HepG2 (cell line): ENCODE results near the gene KCTD19.

Experiments
- RXRA ChIP-seq: sonication (generic); formaldehyde crosslinking; IDR thresholded peaks from 2 replicates; pipeline ENCODE4 v1.5.1; 2020; ENCODE audit warnings: missing genetic modification reagents
- ZNF232 ChIP-seq: sonication (generic); formaldehyde crosslinking; IDR thresholded peaks from 2 replicates; pipeline ENCODE4 v1.4.0; 2020; ENCODE audit warnings: missing genetic modification reagents, borderline replicate concordance

DNA sequence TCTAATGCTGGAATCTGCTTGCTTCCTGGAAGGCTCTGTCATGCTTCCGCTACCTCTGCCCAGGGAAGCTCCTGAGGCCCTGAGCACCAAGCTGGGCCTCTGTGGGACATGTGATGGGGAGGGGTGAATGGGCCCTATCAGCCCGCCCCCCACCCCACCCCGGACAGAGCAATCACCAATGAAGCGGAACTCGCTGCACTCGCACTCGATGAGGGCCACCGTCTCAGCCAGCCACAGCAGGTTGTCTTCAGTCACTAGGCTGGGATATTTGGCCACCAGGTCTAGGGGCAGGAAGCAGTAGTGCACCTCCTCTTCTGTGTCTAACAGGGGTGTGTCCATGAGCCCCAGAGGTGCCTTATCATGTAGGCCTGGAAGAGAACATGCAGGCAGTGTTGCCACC lies 23.6 kb downstream of the KCTD19 start:
- TF ChIP-seq RXRA (CRISPR knock-in tag): no peak
- no peak for TF ChIP-seq ZNF232 (CRISPR knock-in tag)
